ENCODE data around the gene CHSY1. TPM values are rescaled to one million over a fixed set of nuclear protein-coding genes. Genes with fewer than 3 reads are reported as not detected.
"Not testable (repeated sequence)": the region's sequence is repeated elsewhere in the genome, so short reads cannot be mapped to it uniquely, and the experiment has no call there.

Gene CHSY1
- total RNA-seq, 4 donors from 2014 or later: 8.8 to 19.3 (median 11.4) TPM

DNA sequence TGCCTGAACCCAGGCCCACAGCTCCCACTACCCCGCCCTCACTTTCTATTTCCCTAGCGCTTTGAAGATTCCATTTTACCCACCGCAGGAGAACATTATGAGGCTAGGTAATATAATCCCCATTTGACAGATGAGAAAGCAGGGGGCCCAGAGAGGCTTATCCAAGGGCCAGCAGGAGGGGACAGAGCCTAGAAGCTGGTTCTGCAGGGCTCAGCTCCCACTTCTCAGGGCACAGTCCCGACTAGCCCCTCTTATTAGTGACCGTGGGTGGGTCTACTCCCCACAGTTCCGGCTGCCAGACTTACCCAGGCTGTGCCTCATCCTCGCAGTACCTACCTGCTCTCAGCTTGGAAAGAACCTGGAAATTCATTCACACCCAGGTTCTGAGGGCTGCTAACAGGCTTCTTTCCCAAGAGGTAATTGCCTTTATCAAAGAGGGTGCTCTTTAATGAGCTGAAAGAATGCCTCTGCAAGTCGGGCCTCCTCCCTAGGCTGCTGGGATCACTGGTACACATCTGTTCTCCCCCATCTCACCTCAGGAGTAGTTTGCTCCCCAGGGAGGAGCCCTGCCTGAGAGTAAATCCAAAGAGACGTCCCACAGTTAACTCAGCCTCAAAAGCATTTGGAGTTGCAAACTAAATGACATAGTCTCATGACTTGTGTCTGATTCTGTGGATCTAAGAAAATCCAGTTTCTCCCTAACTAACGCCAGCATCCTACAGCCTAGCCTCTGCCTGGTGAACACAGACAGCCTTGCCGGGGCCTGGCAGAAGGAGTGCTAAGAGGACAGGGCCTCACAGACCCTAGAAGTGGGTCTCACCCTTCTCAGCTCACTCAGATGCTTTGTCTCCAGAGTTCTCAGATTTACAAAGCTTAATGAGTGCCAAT, 125.0 kb downstream of the CHSY1 start:
- Histone ChIP-seq H3K27me3 (no peaks in the 10 kb centered on the region), H3K4me1 (peaks cover 21 to 40% (median 25%) of the 10 kb centered on the region in 3 donors), H3K27ac (peak overlapping the region; percentile 67 to 90 (median 83)), H3K36me3 (no peaks in the 10 kb centered on the region), H3K4me3 (no peak overlapping the region), H3K9me3 (no peaks in the 10 kb centered on the region)
- TF ChIP-seq, protein P1, sequence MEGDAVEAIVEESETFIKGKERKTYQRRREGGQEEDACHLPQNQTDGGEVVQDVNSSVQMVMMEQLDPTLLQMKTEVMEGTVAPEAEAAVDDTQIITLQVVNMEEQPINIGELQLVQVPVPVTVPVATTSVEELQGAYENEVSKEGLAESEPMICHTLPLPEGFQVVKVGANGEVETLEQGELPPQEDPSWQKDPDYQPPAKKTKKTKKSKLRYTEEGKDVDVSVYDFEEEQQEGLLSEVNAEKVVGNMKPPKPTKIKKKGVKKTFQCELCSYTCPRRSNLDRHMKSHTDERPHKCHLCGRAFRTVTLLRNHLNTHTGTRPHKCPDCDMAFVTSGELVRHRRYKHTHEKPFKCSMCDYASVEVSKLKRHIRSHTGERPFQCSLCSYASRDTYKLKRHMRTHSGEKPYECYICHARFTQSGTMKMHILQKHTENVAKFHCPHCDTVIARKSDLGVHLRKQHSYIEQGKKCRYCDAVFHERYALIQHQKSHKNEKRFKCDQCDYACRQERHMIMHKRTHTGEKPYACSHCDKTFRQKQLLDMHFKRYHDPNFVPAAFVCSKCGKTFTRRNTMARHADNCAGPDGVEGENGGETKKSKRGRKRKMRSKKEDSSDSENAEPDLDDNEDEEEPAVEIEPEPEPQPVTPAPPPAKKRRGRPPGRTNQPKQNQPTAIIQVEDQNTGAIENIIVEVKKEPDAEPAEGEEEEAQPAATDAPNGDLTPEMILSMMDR (IDR thresholded peaks at IDR 0.05): no peak
- no peak for TF ChIP-seq POLR2A (IDR thresholded peaks at IDR 0.05)
- WGBS, 2 donors: 55 to 71% methylated on average over 10 of the region's 11 CpGs
- intact Hi-C loops (cut with DNase I): no loop called here
- no peak for DNase-seq

DNA sequence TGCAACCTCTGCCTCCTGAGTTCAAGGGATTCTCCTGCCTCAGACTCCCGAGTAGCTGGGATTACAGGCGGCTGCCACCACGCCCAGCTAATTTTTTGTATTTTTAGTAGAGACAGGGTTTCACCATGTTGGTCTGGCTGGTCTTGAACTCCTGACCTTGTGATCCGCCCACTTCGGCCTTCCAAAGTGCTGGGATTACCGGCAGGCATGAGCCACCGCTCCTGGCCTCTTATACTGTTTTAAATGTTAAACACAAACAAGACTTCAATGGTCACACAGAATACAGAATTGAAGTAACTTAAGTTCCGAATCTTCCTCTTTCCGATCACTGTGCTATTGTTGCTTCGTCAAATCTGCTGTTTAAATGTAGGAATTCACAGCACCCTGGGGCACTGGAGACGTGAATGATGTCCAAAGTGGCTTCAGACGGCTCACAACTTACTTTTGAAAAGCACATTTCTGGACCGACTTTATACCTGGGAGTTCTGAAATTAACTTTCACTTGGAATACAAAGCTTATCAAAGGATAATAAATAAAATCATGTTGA, 125.9 kb downstream of the CHSY1 start:
- H3K4me3 ChIP-seq; DNase-seq; H3K9me3 ChIP-seq; intact Hi-C loops (cut with DNase I); H3K36me3 ChIP-seq; H3K27me3 ChIP-seq: not testable (repeated sequence)
- H3K4me1 ChIP-seq: peaks cover 23 to 49% (median 33%) of the 10 kb centered on the region in 3 donors
- peak overlapping the region in 3 of 4 donors; percentile 2 to 84 (median 7) for H3K27ac ChIP-seq
- WGBS, 2 donors: 80 to 86% methylated on average over 11 to 13 of the region's 13 CpGs

Other genes with a start within 250 kb of the CHSY1 start
- gene SELENOS, start 25.4 kb upstream of the CHSY1 start, total RNA-seq: 10 to 100 TPM; 57.6 to 69.6 (median 63.4) TPM
- gene SNRPA1, start 43.2 kb upstream of the CHSY1 start, total RNA-seq: 10 to 100 TPM; 29.7 to 57.1 (median 47.5) TPM
- gene PCSK6, start 237.7 kb upstream of the CHSY1 start, total RNA-seq: 10 to 100 TPM in 1 of 4 donors, 1 to 10 TPM in 3; 5.1 to 13.8 (median 9.2) TPM